Midbrain (tissue), 1 donor: Measurements from ENCODE around the gene MMAB.

Experiments used
- DNase-seq: peaks from one replicate; lab custom pipeline; 2025; lab: John Stamatoyannopoulos, UW

Gene MMAB

DNA sequence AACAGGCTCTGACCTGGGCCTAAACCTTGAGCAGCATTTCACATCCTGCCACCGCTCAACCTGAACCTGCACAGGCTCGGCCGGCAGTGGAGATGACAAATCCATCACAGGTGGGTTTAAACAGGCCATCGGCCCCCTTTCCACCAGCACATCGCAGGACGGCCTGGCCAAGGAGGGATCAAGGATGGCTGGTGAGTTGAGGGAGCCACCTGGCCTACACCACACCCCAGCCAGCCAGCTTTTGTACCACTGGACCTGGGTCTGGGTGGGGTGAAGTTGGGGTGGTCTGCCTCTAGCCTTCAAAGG, 14.2 kb downstream of the MMAB start:
- no peak for DNase-seq

DNA sequence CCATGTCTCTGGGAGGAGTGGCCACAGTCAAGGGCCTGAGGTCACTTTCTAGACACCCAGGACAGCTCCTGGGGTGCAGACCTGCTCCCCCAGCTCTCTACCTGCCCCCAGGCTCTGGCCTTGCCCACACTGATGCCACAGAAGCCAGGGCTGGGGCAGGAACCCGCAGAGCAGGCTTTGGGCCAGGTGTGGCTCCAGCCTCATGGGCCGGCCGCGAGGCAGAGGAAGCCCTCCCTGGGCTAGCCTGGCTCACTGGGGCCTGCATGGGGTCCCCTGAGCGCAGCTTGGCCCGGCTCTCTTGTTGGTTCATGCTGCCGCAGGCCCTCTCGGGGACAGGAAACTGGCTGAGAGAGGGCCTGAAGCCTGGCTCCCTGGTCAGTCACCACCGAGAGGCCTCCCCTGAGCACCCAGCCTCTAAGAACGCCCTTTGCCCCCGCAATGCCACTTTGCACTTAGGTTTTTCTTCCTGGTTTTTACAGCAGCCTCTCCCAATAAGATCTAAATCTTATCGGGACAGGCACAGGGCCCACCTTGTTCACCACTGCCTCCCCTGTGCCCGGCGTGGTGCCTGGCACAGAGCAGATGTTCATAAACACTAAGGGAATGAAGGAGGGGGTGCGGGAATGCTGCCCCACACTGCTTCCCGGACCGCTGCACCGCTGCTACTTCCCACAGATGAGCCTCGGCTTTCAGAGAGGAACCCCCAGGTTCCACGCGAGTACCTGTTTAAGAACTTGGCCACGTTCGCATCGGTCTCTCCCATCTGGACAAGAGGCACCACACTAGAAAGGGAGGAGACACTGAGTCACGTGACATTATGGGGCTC, 14.7 kb downstream of the MMAB start:
- no peak for DNase-seq

DNA sequence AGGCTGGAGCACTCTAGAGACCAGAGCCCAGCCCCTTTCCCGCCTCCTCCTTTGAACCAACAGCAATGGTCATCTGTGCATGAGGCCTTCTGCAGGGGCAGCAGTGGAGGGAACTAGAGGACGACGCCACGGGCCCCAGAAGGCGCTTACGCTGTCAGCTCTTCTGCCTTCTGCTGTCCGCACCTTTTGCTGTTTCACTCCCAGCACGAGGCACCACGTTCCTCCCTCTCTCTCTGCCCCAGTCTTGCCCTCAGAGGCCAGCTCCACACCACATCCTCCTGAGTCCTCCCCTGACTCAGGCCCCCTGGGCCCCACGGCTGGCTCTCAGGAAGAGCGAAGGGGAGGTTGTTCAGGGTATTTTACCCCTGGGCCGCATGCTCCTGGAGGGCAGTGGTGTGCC, 15.5 kb downstream of the MMAB start:
- DNase-seq = no peak

DNA sequence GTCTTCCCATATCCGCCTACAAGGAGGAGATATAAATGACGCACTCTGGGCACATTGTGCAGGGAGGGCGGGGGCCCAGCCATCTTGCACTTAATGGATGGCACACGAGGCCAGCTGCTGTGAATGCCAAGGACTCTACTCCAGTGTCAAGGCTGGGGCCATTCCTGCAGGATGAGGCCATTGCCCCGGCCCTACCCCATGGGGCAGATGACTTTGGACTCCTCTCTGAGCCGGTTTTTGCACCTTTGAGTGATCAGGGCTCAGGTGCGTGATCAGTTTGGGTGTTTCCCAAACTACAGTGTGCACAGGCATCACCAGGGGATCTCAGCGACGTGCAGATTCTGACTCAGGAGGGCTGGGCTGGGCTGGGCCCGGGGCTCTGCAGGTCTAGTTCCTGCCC, 16.1 kb downstream of the MMAB start:
- DNase-seq = no peak

DNA sequence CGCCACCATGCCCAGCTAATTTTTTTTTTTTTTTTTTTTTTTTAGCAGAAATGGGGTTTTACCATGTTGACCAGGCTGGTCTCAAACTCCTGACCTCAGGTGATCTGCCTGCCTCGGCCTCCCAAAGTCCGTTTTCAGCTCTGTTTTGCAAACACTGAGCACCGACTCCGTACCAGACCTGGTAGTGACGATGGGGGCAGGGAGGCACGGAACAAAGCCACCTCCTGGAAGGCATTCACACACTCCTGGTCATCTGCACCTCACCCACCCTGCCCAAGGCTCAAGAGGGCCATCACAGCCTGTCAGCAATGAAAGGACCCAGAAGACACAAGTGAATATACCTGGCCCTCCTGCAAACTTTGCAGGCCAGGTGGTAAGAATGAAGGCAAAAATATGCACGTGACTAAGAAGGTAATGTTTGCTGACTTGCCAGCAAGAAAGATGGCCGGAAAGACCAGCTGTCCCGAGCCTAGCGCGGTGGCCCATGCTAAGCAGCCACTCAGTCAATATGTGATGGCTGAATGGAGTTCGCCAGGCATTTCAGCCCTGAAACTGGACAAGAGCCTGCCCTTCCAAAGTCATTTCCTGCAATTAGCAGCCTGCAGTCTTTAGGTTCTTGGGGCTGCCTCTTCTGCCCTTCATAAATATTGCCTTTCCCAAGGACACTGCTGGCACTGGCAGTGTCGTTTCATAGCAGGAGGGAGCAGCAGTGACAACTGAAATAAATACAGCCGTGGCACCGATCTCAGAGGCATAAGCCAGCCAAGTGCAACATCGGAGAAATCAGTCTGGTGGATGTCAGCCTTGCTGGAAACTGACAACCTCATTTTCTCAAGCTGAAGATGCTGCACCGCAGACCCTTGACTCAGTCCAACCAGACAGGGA, 17.6 kb downstream of the MMAB start:
- no peak for DNase-seq

DNA sequence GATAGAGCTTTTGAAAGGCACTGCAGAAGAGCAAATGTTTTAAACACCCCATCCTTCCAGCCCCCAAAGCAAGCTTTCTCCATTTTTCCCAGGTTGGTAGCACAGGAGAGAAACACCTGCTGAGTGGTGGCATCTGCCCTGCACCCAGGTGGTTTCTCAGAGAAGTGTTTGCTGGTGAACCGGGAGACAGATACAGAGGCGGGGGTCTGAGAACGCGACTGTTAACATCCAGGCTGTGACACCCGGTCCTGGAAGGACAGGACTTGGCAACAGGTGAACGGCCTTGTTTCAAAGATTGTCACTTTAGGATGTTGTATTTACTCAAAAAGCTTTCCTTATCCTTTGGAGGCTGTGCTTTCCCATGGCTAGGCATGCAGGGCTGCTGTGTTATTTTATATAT, 18.5 kb downstream of the MMAB start:
- DNase-seq = no peak

DNA sequence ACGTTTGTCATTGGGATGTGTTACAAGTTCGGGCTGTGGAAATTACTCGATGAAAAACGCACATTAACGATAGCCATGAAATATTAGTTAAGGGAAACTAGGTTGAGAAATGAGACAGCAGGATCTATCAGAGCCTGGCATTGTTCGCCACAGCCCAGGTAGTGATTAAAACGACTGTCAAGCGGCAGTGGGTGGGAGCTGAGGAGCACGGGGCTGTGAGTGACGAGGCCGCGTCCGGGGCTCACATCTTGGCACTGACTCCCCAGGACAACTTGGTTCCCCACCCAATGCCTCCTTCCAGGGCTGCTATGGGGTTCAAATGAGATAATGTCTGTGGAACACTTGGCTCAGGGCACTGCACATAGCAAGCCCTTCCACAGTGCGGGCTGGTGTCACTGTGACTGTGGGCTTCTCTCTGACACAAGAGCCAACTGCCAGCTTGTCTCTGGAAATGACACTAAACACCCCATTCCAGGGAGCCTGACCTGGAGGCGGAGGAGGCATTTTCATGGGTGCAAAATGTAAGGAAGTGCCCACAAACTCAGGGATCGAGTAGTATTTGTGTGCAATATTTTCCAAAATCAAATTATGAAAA, 19.3 kb downstream of the MMAB start:
- DNase-seq = no peak

DNA sequence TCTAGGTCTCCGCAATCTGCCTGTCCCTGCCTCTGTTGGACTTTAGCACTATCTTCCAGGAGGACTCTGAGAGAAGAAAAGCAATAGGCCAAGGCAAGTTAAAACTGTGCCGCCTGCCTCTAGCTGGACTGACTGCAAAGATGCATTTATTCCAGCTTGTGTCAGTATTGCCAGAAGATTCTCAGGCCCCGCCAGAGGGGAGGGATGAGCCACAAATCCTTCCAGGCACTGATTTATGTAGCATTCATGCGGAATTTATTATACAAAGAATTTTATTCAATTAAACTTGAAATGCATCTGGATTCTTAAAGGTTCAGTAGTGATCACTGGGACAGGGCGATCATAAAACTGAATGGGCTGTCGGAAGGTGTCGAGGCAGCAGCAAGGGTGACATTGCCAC, 19.8 kb downstream of the MMAB start:
- DNase-seq = no peak

DNA sequence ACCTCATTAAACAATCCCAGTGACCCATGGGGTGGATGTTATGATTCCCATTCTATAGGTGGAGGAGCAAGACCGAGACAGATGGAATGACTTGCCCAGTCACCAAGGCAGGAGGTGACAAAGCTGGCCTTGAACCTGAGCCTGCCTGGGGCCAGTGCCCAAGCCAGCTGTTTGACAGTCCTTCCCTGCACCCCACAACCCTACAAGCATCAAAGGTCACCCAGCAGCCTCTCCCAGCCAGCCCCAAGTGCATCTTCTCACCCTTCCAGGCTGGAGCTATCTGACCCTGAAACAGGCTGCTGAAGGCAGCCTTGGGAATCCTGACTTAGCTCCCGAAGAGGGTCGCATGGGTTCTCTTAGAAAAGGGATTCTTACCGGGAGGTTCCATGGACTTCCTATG, 20.3 kb downstream of the MMAB start:
- DNase-seq = no peak

DNA sequence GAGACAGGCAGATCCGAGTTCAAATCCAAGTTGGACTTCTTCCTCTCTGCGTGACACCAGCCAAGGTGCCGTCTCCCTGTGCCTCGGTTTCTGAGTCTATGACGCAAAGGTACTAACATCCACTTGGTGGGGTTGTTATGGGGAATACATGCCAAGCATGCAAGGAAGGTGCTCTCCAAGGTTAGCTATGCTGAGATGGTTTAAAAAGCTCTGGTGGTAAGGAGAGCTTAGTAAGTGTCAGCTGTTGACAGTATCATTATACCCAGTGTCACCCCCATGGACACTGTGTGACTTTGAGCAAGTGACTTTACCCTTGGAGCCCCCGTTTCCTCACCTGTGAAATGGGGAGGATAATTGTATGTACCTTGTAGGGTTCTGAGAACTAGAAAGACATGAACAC, 22.2 kb downstream of the MMAB start:
- DNase-seq = no peak

DNA sequence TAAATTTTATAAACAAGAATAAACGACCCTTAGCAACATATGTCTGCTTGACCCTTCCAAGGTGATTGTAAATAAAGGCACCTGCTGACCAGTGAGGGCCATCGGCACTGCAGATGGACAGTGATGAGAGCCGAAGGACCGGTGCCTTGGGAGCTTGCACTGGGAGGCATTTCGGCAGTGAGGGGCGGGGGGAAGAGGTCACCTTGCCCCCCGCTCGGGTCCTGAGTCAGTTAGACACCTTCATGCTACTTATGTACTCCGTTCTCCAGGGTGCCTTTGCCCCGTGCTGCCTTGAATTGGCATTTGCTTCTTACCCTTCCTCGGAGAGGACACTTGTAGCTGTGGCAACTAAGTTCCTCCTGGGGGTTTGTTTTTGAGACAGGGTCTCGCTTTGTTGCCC, 23.0 kb downstream of the MMAB start:
- DNase-seq = no peak

DNA sequence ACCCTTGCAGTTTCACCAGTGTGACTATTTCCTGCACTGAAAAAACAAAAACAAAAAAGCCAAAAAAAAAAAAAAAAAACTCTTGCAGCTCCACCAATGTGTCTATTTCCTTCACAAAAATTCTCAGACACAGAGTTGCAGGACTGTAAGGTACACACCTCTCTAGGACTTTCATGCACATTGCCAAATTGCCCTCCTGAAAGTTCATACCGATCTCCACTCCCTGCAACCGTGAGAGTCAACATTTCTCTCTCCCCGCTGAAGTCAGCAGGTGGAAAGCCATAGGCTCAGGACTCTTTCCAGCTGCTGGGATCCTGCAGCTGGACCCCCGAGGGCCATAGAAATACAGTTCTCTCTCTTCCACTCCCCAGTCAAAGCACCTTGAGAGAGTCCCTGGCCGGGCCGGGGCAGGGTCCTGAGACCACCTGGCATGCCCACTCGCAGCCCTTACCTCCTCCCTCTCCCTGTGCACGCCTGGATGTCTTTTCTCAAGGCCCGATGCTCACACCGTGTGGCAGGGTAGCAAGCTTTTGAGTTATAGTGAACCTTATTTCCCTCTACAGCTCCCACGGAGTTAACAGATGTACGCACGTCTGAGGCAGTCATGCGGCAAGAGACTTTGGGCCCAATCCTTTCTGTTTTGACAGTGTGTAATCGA, 23.6 kb downstream of the MMAB start:
- no peak for DNase-seq

DNA sequence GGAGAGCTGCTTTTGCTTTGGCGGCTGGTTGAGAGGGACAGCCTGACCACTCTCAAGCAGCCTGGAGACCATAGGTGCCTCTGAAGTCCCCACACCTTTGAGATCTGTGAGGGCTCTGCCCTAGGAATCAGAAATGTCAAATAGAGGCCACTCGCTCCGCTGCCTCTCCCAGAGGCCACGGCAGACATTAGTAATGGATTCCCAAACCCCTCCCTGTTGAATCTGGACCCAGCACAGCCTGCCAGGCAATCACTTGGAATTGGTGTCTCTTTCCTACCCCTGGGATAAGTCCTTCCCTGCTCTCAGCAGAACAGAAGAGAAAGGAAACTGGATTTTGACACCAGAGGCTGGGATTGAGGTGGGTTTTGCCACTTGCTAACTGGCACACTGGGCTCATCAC, 25.0 kb downstream of the MMAB start:
- DNase-seq = no peak

DNA sequence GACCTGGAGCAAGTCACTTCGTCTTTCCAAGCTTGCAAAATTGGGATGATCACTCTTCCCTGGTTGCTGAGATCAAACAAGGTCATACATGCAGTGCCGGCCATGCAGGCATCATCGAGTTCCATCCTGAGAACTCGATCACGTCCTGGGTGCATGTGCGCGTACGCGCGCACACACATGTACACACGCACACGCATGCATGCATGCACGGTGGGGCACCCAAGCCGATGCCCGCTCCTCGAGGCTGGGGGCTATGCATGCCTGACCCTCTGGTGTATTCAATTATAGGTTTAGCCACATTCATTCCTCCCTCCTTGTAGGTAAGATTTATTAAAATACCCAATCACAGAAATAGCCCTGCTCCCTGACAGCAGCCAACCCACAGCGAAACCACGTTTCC, 26.0 kb downstream of the MMAB start:
- no peak for DNase-seq

DNA sequence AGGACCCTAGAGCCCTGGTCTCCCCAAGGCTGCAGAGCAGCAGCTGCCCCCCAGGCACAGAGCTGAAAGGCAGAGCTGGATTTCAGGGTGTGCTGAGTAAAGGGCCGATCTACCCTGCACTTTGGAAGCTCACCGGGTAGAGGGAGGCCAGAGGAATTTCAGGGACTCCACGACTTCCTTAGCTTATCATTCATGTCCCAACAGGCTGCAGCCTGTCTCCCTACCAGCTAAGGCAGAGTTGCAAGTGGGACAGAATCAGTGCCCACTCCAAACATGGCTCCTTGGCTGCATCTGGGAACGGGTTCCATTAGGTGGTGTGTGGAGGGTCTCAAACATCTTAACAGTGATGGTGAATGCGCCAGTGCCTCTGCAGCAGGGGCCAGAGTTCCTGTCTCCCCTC, 27.5 kb downstream of the MMAB start:
- no peak for DNase-seq

DNA sequence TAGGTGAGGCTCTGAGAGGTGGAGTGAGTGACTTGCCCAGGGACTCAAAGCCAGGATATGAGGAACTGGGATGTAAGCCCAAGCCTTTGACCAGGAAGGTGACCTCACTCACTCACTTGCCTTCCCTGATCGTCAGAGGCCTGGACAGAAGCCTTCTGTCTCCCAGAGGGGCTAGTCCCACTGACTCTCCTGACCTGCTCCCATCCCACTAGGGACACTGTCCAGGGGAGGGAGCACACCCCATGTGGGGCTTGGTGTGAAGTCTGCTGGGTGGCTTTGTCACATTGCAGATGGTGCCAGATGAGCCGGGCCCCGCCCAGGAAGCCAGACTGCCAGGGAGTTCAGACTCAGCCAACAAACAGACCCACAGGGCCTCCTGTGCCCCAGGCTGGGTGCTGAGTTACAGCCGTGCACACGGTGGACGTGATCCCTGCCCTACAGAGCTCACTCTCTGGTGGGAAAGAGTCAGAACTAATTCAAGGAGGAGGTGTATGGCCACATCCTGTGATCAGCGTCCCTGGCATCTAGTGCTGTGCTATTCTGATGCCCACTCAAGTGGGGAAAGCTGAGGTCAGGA, 28.3 kb downstream of the MMAB start:
- DNase-seq = no peak

DNA sequence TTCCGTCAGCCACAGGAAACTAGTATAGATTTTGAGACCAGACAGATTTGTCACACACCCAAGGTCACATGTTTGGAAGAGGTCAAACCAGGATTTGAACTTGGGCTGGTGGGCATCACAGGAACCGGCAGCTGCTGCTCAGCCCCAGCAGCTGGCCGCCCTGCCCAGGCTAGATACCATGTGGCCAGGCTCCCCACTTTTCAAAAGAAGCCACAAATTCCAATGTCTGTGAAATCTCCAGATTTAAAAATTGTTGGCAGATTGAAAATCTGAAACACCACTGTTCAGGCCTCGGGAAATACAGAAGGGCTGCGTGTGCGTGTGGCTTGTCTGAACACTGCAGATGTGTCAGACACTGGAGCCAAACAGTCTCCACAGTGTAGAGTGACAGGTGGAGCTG, 30.4 kb downstream of the MMAB start:
- DNase-seq = no peak

DNA sequence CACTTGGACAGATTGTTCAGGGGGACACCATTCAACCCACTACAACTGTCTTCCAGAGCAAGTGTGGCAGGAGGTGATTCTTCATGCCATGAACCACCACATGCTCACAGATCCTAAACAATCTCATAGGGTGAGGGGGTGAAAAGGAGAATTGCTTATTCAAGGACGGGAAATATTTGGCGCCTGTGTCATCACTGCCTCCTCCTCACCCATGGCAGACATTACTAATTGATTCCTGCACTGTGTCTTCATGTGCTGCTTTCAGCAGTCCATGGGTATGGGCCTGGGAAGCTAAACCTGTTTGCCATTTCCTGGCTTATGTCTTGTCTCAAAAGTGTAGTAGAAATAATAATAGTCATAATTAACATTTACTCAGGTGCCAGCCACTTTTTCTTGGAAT, 31.3 kb downstream of the MMAB start:
- DNase-seq = no peak

DNA sequence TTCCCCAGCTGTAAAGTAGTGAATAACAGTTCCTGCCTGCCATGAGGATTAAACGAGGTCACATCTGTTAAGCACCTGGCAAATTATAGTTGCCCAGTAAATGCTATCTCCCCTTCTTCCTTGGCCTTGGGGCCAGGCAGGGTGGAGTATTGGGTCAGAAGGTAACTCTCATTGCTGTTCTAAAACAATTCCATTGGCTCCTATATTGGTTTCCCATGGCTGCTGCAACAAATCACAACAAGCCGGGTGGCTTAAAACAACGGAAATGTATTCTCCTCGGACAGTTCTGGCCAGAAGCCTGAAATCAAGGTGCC, 31.9 kb downstream of the MMAB start:
- DNase-seq = no peak

DNA sequence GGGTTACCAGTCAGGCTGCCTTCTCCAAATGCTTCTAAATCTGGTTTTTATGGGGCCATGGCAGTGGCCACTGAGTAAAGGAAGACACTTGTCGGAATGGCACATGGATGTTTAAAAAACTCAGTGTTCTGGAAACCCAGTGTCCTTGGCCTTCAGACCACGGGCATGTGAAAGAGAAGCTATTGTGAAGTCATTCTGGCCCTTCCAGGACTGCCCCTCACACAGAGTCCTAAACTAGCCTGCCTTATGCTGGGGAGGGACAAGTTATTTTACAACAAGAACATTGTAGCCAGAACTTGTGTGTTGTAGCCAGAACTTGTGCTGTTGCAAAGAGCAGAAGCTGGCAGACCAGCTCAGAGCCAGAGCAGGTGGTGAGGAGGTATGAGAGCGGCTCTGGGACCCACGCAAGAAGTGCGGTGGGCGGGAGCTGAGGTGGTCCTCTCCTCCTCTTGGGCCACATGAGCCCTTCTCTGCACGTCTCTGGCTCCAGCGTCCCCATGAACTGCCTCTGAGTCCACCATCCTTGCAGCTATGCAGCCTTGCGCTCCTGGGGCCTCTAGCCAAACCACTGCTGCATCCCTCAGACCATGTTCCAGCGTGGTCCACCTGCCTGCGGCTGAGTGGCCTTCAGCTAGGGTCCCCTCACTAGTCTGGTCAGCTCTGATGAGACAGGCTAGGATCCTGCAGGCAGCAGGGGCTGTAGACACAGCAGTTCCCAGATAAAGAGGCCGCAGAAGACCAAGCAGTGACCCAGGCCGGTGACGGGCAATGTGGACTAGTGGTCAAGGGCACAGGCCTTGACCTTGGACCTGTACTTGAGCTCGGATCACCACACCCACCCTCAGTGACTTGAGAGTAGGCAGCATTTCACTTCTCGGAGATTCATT, 32.5 kb downstream of the MMAB start:
- peak; percentile 67 for DNase-seq

DNA sequence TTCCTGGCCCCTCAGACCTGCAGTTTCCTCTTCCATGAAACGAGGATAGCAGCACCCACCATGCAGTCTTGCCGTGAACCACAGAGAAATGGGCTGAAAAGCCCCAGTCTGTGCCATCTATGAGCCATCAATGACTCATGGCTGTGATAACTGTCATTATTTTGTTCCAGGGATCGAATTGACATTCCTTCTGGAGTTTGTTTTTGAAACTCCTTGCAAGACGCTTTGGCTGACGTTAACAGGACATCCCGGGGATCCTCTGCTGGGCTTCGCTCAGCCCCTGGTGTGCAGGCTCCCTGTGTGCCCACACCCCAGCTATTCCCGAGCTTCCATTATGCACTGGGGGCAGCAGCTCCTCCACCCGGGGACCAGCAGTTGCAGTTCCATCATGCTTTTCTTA, 33.8 kb downstream of the MMAB start:
- DNase-seq = no peak
